SKM-1 treated with dmso at 0.1 percent for 144 hours (cell line): ENCODE results near the gene SUDS3.
A peak's percentile ranks its signal among the peaks of the same experiment; 100 is the strongest.
"Not testable (repeated sequence)": the region's sequence is repeated elsewhere in the genome, so short reads cannot be mapped to it uniquely, and the experiment has no call there.

Experiments used
- DNase-seq: peaks from one replicate; lab custom pipeline; 2025; ENCODE audit not compliant: unreplicated experiment; lab: John Stamatoyannopoulos, UW

The SUDS3 gene

DNA sequence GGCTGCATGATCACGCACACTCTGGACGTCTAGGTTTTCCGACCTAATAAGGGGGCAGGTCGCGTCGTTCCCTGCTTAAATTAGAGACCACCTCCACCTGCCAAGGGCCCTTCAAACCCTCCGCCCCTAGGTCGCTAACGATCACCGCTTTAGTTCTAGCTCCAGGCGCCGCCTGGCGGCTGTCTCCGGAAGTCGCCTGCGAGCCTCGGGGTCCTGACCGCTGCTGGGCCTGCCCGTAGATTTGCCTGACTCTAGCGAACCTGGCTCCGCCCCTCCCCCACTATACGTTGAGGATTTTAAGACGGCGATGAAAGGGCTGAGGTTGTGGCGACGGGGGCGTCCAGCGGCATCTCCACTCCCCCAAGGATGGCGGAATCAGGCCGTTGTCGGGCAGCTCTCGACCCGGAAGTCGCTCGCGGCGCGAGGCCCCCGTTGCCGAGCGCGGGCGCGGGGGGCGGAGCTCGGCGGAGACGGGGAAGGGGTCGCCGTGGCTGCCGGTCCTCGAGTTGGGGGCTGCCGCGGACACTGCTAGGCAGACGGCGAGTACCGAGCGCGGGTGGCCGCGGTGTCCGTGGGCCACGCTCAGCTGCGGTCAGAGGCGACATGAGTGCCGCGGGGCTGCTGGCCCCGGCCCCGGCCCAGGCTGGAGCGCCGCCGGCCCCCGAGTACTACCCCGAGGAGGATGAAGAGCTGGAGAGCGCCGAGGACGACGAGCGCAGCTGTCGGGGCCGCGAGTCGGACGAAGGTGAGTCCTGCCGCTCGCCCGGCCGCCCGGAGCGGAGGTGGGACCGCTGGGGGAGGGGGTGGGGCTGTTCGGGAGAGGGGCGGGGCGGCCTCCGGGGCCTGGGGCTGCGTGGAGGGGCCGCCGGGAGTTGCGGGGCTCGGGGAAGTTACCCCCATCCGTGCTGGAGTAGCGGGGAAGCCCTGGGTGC is at the start of gene SUDS3:
Gene SUDS3 (plus strand): TSS at position 467 of the 932 bp plus-strand sequence. CDS start 137 bp downstream, at position 604.
- DNase-seq, result peak; percentile 44

DNA sequence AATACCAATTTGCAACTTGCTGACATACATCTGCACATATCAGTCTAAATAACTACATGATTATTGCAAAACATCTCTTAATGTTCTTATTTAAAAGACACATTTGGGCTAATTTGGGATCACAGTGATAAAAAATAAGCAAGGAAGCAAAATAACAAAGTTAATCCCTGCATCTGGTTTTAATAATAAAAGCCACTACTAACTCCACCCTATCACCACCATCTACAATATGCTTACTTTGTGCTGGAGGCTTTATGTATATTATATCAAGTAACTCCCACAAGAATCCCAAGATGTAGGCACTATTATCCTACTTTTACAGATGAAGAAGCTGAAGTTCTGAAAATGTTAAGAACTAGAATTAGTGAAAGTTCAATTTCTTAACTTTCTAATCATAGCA is 49.4 kb upstream of the SUDS3 start:
- no peak for DNase-seq

- no peak for DNase-seq
Observed at GRCh38 chr12:118327391-118327790, 49.0 kb upstream of the SUDS3 start.

DNA sequence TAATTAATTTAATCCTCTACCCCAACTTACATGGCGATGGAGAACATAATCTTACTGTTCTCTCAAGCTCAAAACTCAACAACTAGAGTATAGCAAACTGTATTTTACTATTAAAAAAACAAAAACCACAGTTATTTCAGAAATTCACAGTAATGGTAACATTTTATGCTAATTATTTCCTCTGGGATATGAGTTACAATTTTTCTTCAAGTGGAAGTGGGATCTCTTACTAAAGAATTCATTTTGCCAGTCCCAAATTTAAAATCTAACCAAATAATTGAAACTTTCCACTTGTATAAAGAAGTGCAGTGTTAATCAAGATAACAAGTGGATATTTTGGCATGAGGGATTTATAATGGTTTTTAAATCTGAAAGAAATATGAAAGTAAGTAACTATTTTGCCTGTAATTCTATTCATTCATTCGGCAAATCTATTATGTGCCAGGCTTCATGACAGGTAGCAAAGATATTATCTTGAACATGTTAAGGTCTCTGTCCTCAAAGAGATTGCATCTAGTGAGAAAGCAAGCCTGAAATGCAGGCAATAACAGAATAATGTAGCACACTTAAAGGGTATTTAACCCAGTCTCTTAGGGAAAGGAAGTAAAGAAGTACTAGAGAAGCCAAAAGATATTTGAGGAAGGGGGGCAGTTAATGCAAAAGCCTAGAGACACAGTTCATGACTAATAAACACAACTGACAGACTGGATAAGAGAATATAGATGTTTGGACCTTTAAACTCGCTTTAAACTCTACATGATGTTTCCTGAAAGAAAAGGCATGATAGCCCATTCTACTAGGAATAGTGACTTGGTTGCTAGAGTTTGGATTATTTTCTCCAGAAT is 47.6 kb upstream of the SUDS3 start:
- DNase-seq, result no peak

- DNase-seq, result peak; percentile 66
Observed at GRCh38 chr12:118330421-118331018, 45.8 kb upstream of the SUDS3 start.

DNA sequence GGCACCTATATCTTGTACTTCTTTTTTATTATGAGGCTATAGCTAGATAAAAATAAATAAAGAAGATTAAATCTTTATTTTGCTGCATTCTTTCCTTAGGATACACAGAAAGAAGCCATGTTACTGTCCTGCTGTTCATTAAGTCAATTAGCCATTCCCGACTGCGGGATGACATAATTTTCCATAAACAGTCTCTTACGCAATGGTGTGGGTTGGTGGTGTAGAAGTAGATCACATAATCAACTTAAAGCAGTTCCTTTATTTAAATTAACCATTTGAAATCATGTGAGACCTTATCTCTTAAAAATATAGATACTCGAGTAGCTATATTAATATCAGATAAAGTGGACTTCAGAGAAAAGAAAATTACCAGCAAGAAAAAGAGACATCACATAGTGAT is 43.8 kb upstream of the SUDS3 start:
- DNase-seq, result peak; percentile 30

GRCh38 chr12:118334241-118334640 is 42.1 kb upstream of the SUDS3 start:
- no peak for DNase-seq

GRCh38 chr12:118334939-118335567 is 41.3 kb upstream of the SUDS3 start:
- DNase-seq, result no peak

DNA sequence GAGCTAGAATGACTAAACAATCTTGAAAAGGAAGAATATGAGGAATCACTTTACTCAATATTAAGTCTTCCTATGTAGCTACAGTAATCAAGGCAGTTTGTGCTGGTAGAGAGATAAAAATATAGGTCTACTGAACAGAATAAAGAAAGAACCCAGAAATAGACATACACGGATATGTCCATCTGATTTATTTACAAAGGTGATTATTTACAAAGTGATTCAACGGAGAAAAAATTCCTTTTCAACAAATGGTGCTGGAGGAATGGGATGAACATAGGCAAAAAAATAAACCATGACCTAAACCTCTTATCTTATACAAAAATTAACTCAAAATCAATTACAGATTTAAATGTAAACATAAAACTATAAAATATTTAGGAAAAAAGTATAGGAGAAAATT is 40.2 kb upstream of the SUDS3 start:
- no peak for DNase-seq

DNA sequence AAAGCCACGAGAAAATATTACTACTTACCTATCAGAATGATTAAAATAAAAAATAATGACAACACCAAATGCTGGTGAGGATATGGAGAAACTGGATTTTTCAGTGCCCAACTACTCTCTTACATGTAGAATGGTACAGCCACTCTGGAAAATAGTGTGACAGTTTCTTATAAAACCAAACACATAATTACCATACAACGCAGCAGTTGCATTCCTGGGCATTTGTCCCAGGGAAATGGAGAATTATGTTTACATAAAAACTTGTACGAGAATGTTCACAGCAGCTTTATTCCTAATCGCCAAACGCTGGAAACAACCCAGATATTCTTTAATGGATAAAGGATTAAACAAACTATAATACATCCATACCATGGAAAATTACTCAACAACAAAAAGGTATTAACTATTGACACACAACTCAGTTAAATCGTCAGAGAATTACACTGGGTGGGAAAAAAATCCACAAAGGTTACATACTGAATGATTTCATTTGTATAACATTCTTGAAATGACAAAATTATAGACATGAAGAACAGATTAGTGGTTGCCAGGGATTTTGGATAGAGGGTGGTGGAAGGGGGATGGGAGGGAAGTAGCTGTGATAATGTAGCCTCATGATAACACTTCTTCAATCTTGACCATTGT is 39.0 kb upstream of the SUDS3 start:
- DNase-seq, result no peak

DNA sequence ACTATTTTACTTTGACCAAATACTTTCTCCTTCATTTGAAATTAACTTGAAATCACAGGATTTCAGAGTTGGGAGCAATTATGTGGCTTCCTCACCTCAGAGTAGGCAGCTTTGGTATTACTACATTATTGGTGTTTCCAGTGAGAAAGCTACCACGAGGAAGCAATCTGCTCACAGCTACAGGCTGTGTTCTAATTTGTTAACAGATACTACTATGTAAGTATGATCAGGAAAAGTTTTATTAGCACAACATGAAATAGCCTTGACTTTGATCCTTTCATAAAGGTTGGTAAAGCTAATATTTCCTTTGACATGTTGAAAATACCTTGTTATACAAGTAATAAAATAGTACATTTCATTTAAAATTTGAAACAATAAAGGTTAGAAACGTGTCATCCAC is 34.3 kb upstream of the SUDS3 start:
- DNase-seq, result no peak

- no peak for DNase-seq
Observed at GRCh38 chr12:118344829-118345228, 31.5 kb upstream of the SUDS3 start.

- no peak for DNase-seq
Observed at GRCh38 chr12:118345355-118345754, 31.0 kb upstream of the SUDS3 start.

GRCh38 chr12:118346895-118347294 is 29.5 kb upstream of the SUDS3 start:
- no peak for DNase-seq

DNA sequence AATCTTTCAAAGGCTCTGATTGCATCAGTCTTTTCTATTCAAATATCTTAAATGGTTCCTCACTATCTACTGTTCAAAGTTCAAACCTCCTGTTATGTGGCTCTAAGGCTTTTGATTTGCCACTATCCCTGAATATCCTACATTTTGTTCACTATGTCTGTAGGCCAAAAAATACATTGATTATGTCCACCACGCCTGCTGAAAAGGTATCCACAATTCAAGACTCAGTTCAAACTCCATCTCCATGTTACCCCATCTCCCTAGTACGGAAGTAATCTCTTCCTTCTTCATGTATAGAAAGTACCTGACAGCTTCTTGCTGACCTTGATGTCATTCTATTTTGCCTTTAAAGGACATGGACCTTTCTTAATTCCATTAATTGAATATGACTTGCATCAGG is 28.4 kb upstream of the SUDS3 start:
- no peak for DNase-seq

- DNase-seq, result no peak
Observed at GRCh38 chr12:118350908-118351559, 25.3 kb upstream of the SUDS3 start.

DNA sequence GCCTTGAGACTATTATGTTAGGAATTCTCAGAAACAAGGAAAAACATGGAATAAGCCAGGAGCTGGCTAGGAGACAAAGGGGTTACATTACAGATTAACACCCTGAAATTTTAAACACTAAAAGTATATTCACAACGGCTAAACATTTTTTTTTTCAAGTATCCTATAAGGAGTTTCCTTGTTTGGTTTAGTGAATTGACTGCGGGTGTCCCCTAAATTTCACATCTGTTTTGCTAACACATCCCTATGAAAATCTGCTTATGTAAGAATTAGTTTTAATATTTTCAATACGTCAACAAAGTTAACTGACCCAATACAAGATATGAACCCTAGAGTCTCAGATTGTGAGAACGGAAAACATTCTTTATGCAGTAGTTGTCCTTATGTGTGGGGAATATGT is 22.6 kb upstream of the SUDS3 start:
- DNase-seq, result no peak

- DNase-seq, result not testable (repeated sequence)
Observed at GRCh38 chr12:118354503-118354902, 21.9 kb upstream of the SUDS3 start.

- no peak for DNase-seq
Observed at GRCh38 chr12:118354903-118355302, 21.5 kb upstream of the SUDS3 start.

GRCh38 chr12:118355843-118356242 is 20.5 kb upstream of the SUDS3 start:
- no peak for DNase-seq
